Stomach (tissue), 4 donors: ENCODE results near the gene RPTOR.

Source experiments
- CTCF ChIP-seq, 7 experiments: fragments of 450-650 bp in 4 of 7; fragments of 200-600 bp in 3 of 7; sonication (generic) in 3 of 7; IDR thresholded peaks; one replicate each; pipeline ENCODE4 v1.5.1; 2016 to 2019; ENCODE audit warnings: antibody characterized with exemption in 7 of 7, control low read depth in 2 of 7, mild to moderate bottlenecking in 1 of 7
- EP300 ChIP-seq: sonication (generic); formaldehyde crosslinking; IDR thresholded peaks from one replicate; pipeline ENCODE4 v1.6.1; 2017; ENCODE audit warnings: antibody characterized with exemption
- POLR2A ChIP-seq, 4 donors: fragments of 450-650 bp; IDR thresholded peaks; one replicate each; pipeline ENCODE4 v1.6.1; 2016; ENCODE audit warnings: antibody characterized with exemption in 4 of 4, control low read depth in 2 of 4, mild to moderate bottlenecking in 1 of 4, moderate library complexity in 1 of 4
- POLR2AphosphoS5 ChIP-seq, 3 donors: sonication (generic); formaldehyde crosslinking; IDR thresholded peaks; one replicate each; pipeline ENCODE4 v1.6.1; 2016; ENCODE audit warnings: antibody characterized with exemption in 3 of 3

GRCh38 chr17:80983545-80983944 is 438.9 kb downstream of the RPTOR start:
- no peak for TF ChIP-seq CTCF (IDR thresholded peaks at IDR 0.05)
- TF ChIP-seq EP300, result no peak
- TF ChIP-seq POLR2A (IDR thresholded peaks at IDR 0.05), result no peak
- no peak for TF ChIP-seq POLR2AphosphoS5 (IDR thresholded peaks at IDR 0.05)
